22Rv1 (cell line): Measurements from ENCODE around the gene MS4A4A.

ENCODE experiments used
- ZFX ChIP-seq: fragments of 450-650 bp; IDR thresholded peaks from 2 replicates; pipeline ENCODE4 v1.6.1; 2017; ENCODE audit warnings: antibody characterized with exemption, borderline replicate concordance
- TF ChIP-seq, protein P1 (sequence below): fragments of 450-650 bp; IDR thresholded peaks from 2 replicates; pipeline ENCODE4 v1.5.1; 2017; ENCODE audit warnings: mild to moderate bottlenecking

DNA sequence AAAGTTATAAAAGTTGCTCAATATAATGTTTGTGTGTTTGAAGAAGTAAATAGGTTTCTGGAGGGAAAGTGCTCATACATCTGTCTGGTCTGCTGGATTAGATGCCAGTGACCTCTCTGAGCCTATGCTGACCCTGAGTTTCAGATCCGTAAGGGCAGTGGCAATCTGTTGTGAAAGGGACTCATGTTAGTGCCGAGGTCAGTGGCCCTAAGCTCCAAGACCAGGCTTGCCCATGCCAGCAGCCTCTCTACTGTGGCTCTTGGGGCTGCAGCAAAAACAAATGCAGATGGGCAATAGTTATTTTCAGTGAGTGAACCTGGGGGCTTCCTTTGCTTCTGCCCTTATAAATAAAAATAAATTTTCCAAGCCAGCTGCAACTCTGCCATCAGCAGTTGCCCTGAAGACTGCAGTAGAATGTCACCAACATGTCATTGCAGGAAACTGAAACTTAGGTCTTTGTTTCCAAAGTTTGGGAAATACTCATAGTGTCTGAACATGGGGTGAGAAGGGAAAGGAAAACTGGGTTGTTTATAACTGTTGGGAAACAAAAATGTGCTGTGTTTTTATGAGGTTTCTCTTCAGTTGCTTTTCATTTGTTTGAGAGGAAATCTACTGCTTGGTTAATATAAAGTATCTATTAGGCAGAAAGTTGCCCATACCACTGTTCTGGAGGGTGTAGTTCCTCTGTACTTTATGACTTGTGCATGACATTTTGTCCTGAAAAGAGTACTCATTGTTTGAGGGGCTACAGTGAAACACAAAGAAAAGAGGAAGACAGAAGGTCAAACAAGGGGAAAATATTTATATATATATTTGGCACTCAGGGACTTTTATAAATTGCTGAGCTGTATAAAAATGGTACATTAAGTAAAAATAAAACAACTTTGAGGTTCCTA lies 28.0 kb upstream of the MS4A4A start:
- TF ChIP-seq, protein P1, sequence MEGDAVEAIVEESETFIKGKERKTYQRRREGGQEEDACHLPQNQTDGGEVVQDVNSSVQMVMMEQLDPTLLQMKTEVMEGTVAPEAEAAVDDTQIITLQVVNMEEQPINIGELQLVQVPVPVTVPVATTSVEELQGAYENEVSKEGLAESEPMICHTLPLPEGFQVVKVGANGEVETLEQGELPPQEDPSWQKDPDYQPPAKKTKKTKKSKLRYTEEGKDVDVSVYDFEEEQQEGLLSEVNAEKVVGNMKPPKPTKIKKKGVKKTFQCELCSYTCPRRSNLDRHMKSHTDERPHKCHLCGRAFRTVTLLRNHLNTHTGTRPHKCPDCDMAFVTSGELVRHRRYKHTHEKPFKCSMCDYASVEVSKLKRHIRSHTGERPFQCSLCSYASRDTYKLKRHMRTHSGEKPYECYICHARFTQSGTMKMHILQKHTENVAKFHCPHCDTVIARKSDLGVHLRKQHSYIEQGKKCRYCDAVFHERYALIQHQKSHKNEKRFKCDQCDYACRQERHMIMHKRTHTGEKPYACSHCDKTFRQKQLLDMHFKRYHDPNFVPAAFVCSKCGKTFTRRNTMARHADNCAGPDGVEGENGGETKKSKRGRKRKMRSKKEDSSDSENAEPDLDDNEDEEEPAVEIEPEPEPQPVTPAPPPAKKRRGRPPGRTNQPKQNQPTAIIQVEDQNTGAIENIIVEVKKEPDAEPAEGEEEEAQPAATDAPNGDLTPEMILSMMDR, result no peak
- TF ChIP-seq ZFX, result no peak
